Keratinocyte (primary cell): ENCODE measurements around the gene PALB2. TPM values are rescaled to one million over a fixed set of nuclear protein-coding genes. Genes with fewer than 3 reads are reported as not detected.

Source experiments
- DNase-seq: peaks from one replicate; pipeline ENCODE4 v3.0.0-alpha.2; 2011; ENCODE audit warnings: low read depth, missing footprints, low spot score
- FAIRE-seq: peaks from 2 replicates; lab custom pipeline; 2011; peaks lifted over from hg19 to GRCh38; lab: Jason Lieb, UNC
- H2AFZ ChIP-seq: 2 replicates; pipeline ENCODE4 v1.6.0; 2012; ENCODE audit warnings: low read length, control low read depth, inconsistent platforms; ENCODE audit not compliant: control insufficient read depth
- H3K27ac ChIP-seq: 2 replicates; pipeline ENCODE4 v1.5.1; 2011; ENCODE audit warnings: low read length; ENCODE audit not compliant: control insufficient read depth, insufficient read depth
- H3K27me3 ChIP-seq: 3 replicates; pipeline ENCODE4 v1.6.0; 2011; ENCODE audit warnings: low read length; ENCODE audit not compliant: control insufficient read depth, insufficient read depth; ENCODE audit errors: extremely low read depth
- H3K36me3 ChIP-seq, 2 experiments: 2 replicates in 1 of 2; 3 replicates in 1 of 2; pipeline ENCODE4 v1.5.1; 2011; ENCODE audit warnings: low read length in 2 of 2, mild to moderate bottlenecking in 1 of 2; ENCODE audit not compliant: control insufficient read depth in 2 of 2, insufficient read depth in 2 of 2; ENCODE audit errors: extremely low read depth in 1 of 2
- H3K4me1 ChIP-seq: 3 replicates; pipeline ENCODE4 v1.5.1; 2011; ENCODE audit warnings: low read length; ENCODE audit not compliant: control insufficient read depth, insufficient read depth; ENCODE audit errors: extremely low read depth
- H3K4me2 ChIP-seq: 3 replicates; pipeline ENCODE4 v1.6.0; 2011; ENCODE audit warnings: low read depth, low read length; ENCODE audit not compliant: control insufficient read depth, insufficient read depth; ENCODE audit errors: extremely low read depth
- H3K4me3 ChIP-seq, 3 experiments: fragments of 200-600 bp in 1 of 3; sonication (generic) in 1 of 3; 2 replicates in 2 of 3; 3 replicates in 1 of 3; pipeline ENCODE4 v1.5.1; 2011 to 2016; ENCODE audit warnings: low read length in 3 of 3, mild to moderate bottlenecking in 3 of 3, control low read depth in 2 of 3, inconsistent platforms in 1 of 3, low read depth in 1 of 3, mixed read lengths in 1 of 3, mixed run types in 1 of 3, moderate library complexity in 1 of 3; ENCODE audit not compliant: control insufficient read depth in 2 of 3, insufficient read depth in 2 of 3; ENCODE audit errors: extremely low read depth in 1 of 3
- H3K79me2 ChIP-seq: 2 replicates; pipeline ENCODE4 v1.6.0; 2012; ENCODE audit warnings: low read length; ENCODE audit not compliant: control insufficient read depth, insufficient read depth
- H3K9ac ChIP-seq: 3 replicates; pipeline ENCODE4 v1.6.0; 2011; ENCODE audit warnings: low read length; ENCODE audit not compliant: control insufficient read depth, insufficient read depth; ENCODE audit errors: extremely low read depth
- H3K9me1 ChIP-seq: 3 replicates; pipeline ENCODE4 v1.6.0; 2011; ENCODE audit warnings: low read length; ENCODE audit not compliant: control insufficient read depth, insufficient read depth; ENCODE audit errors: extremely low read depth
- H3K9me3 ChIP-seq: 2 replicates; pipeline ENCODE4 v1.5.1; 2012; ENCODE audit warnings: low read depth, low read length; ENCODE audit not compliant: control insufficient read depth
- H4K20me1 ChIP-seq: 3 replicates; pipeline ENCODE4 v1.6.0; 2011; ENCODE audit warnings: low read length; ENCODE audit not compliant: control insufficient read depth, insufficient read depth; ENCODE audit errors: extremely low read depth
- CTCF ChIP-seq, 3 experiments: IDR thresholded peaks in 1 of 3; conservative IDR thresholded peaks in 1 of 3; optimal IDR thresholded peaks in 1 of 3; 2 replicates in 2 of 3; 3 replicates in 1 of 3; pipeline versions ENCODE3 to v1.5.1; 2011; ENCODE audit warnings: low read length in 3 of 3, mild to moderate bottlenecking in 3 of 3, moderate library complexity in 2 of 3, control low read depth in 1 of 3, inconsistent platforms in 1 of 3; ENCODE audit not compliant: insufficient read depth in 2 of 3; ENCODE audit errors: extremely low read depth in 1 of 3
- EZH2 ChIP-seq: IDR thresholded peaks from one replicate; pipeline ENCODE4 v1.6.1; 2012; ENCODE audit warnings: inconsistent platforms, mild to moderate bottlenecking, low read length, moderate library complexity
- dilution Hi-C: fragments of 300-500 bp; cut with MboI; formaldehyde crosslinking; loops from one replicate; pipeline ENCODE4 v1.7.0; 2020; ENCODE audit warnings: low sequenced_read_pairs; ENCODE audit not compliant: extremely low pct_ligation_motif_present
- polyA plus RNA-seq, 5 experiments: library from polyadenylated mRNA; depleted of rRNA in 3 of 5; stranded (reverse) in 3 of 5; stranded (forward) in 1 of 5; unstranded in 1 of 5; fragments of >200 nt; gene quantifications; 1 replicate in 1 of 5; 2 replicates in 3 of 5; 3 replicates in 1 of 5; pipeline versions ENCODE4 v1.2.1 to v1.2.3, GENCODE V29; 2011 to 2012; ENCODE audit warnings: missing spikeins in 2 of 5, low read depth in 1 of 5, low replicate concordance in 1 of 5

Gene PALB2
- polyA plus RNA-seq, 1 donor (not counting 4 experiments of a cell fraction or from before 2014, with no cell fraction given), result 18.7 TPM

DNA sequence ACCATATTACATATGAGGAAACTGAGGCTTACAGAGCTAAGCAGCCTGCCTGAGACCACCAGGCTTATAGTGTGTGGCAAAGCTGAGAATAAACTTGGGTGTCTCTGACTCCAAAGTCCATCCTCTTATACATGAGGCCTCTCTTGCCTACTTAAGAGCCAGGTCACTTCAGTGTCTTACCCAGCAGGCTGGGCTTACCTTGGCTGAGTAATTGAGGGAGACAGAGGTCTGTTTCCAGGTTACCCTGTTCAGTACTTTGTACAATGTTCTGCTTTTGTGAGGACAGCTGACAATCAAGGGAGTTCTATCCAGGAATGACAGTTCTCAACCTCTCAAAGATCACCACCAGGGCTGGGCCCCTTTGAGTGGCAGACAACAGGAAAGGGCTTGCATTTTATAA lies 59.3 kb downstream of the PALB2 start:
- TF ChIP-seq CTCF (optimal IDR thresholded peaks at IDR 0.05 in 1 of 3, IDR thresholded peaks at IDR 0.05 in 1 of 3, conservative IDR thresholded peaks at IDR 0.05 in 1 of 3; ENCODE audit: extremely low read depth in 1 of 3, insufficient read depth in 2 of 3, low read length in 3 of 3) (no peak), EZH2 (no peak)
- H3K4me1 ChIP-seq, result no peaks in the 10 kb centered on the region
- DNase-seq (no peak), FAIRE-seq (no peak)
- H3K4me3 ChIP-seq, result no peak overlapping the region
- H3K27me3 ChIP-seq, result no peaks in the 10 kb centered on the region
- no peak overlapping the region for H3K4me2 ChIP-seq
- no peak overlapping the region for H3K27ac ChIP-seq
- H3K9ac ChIP-seq, result no peak overlapping the region
- no peaks in the 10 kb centered on the region for H3K9me1 ChIP-seq
- peaks cover 2% of the 10 kb centered on the region for H3K79me2 ChIP-seq
- no peak overlapping the region for H2AFZ ChIP-seq
- dilution Hi-C loops, result no loop called here
- H4K20me1 ChIP-seq, result no peaks in the 10 kb centered on the region
- H3K36me3 ChIP-seq, result peaks cover 5 to 9% of the 10 kb centered on the region in 2 experiments
- no peaks in the 10 kb centered on the region for H3K9me3 ChIP-seq

DNA sequence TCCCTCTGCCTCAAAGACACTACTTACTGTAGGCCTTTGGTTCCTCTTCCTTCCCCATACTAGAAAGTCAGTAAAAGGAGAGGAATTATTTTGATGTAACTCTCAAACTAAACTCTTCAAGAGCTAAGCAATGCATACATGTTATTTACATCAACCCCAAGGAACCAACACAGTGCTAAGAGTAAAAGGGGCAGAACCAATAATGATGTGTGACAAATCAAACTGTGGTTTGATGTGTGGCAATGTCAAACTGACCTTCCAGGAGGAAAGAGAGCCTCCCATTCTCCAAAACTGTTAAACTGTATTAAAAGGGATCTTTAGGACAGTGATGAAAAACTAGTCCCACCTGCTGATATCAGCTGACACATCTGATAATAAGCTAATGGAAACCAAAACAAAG lies 60.7 kb downstream of the PALB2 start:
- no peaks in the 10 kb centered on the region for H3K9me3 ChIP-seq
- H4K20me1 ChIP-seq, result no peaks in the 10 kb centered on the region
- H3K4me2 ChIP-seq, result no peak overlapping the region
- H3K27me3 ChIP-seq, result no peaks in the 10 kb centered on the region
- H2AFZ ChIP-seq, result no peak overlapping the region
- H3K27ac ChIP-seq, result no peak overlapping the region
- H3K79me2 ChIP-seq, result no peaks in the 10 kb centered on the region
- H3K36me3 ChIP-seq, result peaks cover 12% of the 10 kb centered on the region in 2 experiments
- H3K4me3 ChIP-seq, result no peak overlapping the region
- H3K4me1 ChIP-seq, result no peaks in the 10 kb centered on the region
- no peak overlapping the region for H3K9ac ChIP-seq
- TF ChIP-seq EZH2 (no peak), CTCF (optimal IDR thresholded peaks at IDR 0.05 in 1 of 3, IDR thresholded peaks at IDR 0.05 in 1 of 3, conservative IDR thresholded peaks at IDR 0.05 in 1 of 3; ENCODE audit: extremely low read depth in 1 of 3, insufficient read depth in 2 of 3, low read length in 3 of 3) (no peak)
- no peak for FAIRE-seq
- dilution Hi-C loops, result no loop called here
- no peaks in the 10 kb centered on the region for H3K9me1 ChIP-seq
- no peak for DNase-seq
